Rectal smooth muscle tissue (tissue), 1 donor: ENCODE data around the gene C3orf85.
"Not testable (repeated sequence)": the region's sequence is repeated elsewhere in the genome, so short reads cannot be mapped to it uniquely, and the experiment has no call there.

ENCODE experiments used
- H3K27ac ChIP-seq: one replicate; pipeline ENCODE4 v1.7.0; 2013; ENCODE audit warnings: low read depth, low read length, inconsistent platforms
- H3K27me3 ChIP-seq: one replicate; pipeline ENCODE4 v1.7.0; 2013; ENCODE audit warnings: low read length; ENCODE audit not compliant: control insufficient read depth, insufficient read depth
- H3K36me3 ChIP-seq: one replicate; pipeline ENCODE4 v1.7.0; 2013; ENCODE audit warnings: low read length; ENCODE audit not compliant: control insufficient read depth, insufficient read depth
- H3K4me1 ChIP-seq: one replicate; pipeline ENCODE4 v1.7.0; 2013; ENCODE audit warnings: low read length; ENCODE audit not compliant: control insufficient read depth, insufficient read depth
- H3K4me3 ChIP-seq: one replicate; pipeline ENCODE4 v1.7.0; 2013; ENCODE audit warnings: low read length
- H3K9ac ChIP-seq: one replicate; pipeline ENCODE4 v1.7.0; 2013; ENCODE audit warnings: low read length

Gene C3orf85

GRCh38 chr3:109122690-109123089 lies 13.8 kb upstream of the C3orf85 start:
- no peaks in the 10 kb centered on the region for H3K4me1 ChIP-seq
- no peak overlapping the region for H3K9ac ChIP-seq
- H3K36me3 ChIP-seq, result no peaks in the 10 kb centered on the region

GRCh38 chr3:109125902-109126301 lies 10.6 kb upstream of the C3orf85 start:
- no peaks in the 10 kb centered on the region for H3K27me3 ChIP-seq
- no peak overlapping the region for H3K9ac ChIP-seq
- no peak overlapping the region for H3K4me3 ChIP-seq
- no peak overlapping the region for H3K27ac ChIP-seq
- H3K4me1 ChIP-seq, result no peaks in the 10 kb centered on the region
- H3K36me3 ChIP-seq, result no peaks in the 10 kb centered on the region

More at GRCh38 chr3:109122690-109123089, 13.8 kb upstream of the C3orf85 start:
- H3K27ac ChIP-seq, result no peak overlapping the region
- H3K27me3 ChIP-seq, result no peaks in the 10 kb centered on the region
- H3K4me3 ChIP-seq, result no peak overlapping the region

GRCh38 chr3:109127553-109127952 lies 9.0 kb upstream of the C3orf85 start:
- Histone ChIP-seq H3K27ac (no peak overlapping the region), H3K4me3 (no peak overlapping the region), H3K27me3 (no peaks in the 10 kb centered on the region), H3K36me3 (no peaks in the 10 kb centered on the region), H3K4me1 (no peaks in the 10 kb centered on the region), H3K9ac (no peak overlapping the region)

- no peaks in the 10 kb centered on the region for H3K27me3 ChIP-seq
- H3K27ac ChIP-seq, result no peak overlapping the region
- H3K4me1 ChIP-seq, result no peaks in the 10 kb centered on the region
- no peaks in the 10 kb centered on the region for H3K36me3 ChIP-seq
- no peak overlapping the region for H3K4me3 ChIP-seq
- no peak overlapping the region for H3K9ac ChIP-seq
Measured at GRCh38 chr3:109131276-109131675, 5.2 kb upstream of the C3orf85 start.

GRCh38 chr3:109132801-109133473 lies 3.6 kb upstream of the C3orf85 start:
- no peaks in the 10 kb centered on the region for H3K27me3 ChIP-seq
- H3K4me1 ChIP-seq, result no peaks in the 10 kb centered on the region
- no peak overlapping the region for H3K9ac ChIP-seq
- H3K4me3 ChIP-seq, result no peak overlapping the region
- no peak overlapping the region for H3K27ac ChIP-seq
- H3K36me3 ChIP-seq, result no peaks in the 10 kb centered on the region

GRCh38 chr3:109133474-109133816 lies 3.1 kb upstream of the C3orf85 start:
- H3K36me3 ChIP-seq, H3K4me1 ChIP-seq, H3K27ac ChIP-seq, H3K4me3 ChIP-seq, H3K9ac ChIP-seq, H3K27me3 ChIP-seq: not testable (repeated sequence)

GRCh38 chr3:109137761-109138160 lies 1.2 kb downstream of the C3orf85 start:
- Histone ChIP-seq H3K4me3 (no peak overlapping the region), H3K4me1 (no peaks in the 10 kb centered on the region), H3K36me3 (no peaks in the 10 kb centered on the region), H3K9ac (no peak overlapping the region), H3K27me3 (no peaks in the 10 kb centered on the region), H3K27ac (no peak overlapping the region)

- no peak overlapping the region for H3K9ac ChIP-seq
- H3K27ac ChIP-seq, result no peak overlapping the region
- H3K4me3 ChIP-seq, result no peak overlapping the region
- no peaks in the 10 kb centered on the region for H3K4me1 ChIP-seq
- H3K27me3 ChIP-seq, result no peaks in the 10 kb centered on the region
- no peaks in the 10 kb centered on the region for H3K36me3 ChIP-seq
Measured at GRCh38 chr3:109140318-109140717, 3.8 kb downstream of the C3orf85 start.

GRCh38 chr3:109143646-109144045 lies 7.1 kb downstream of the C3orf85 start:
- Histone ChIP-seq H3K4me3 (no peak overlapping the region), H3K4me1 (no peaks in the 10 kb centered on the region), H3K36me3 (no peaks in the 10 kb centered on the region)

GRCh38 chr3:109149078-109149477 lies 12.6 kb downstream of the C3orf85 start:
- H3K36me3 ChIP-seq, result no peaks in the 10 kb centered on the region
- no peak overlapping the region for H3K4me3 ChIP-seq
- no peaks in the 10 kb centered on the region for H3K4me1 ChIP-seq
- H3K27ac ChIP-seq, result no peak overlapping the region
- H3K9ac ChIP-seq, result no peak overlapping the region
- H3K27me3 ChIP-seq, result no peaks in the 10 kb centered on the region

More at GRCh38 chr3:109143646-109144045, 7.1 kb downstream of the C3orf85 start:
- Histone ChIP-seq H3K9ac (no peak overlapping the region), H3K27ac (no peak overlapping the region), H3K27me3 (no peaks in the 10 kb centered on the region)

GRCh38 chr3:109152320-109152719 lies 15.8 kb downstream of the C3orf85 start:
- Histone ChIP-seq H3K4me1 (no peaks in the 10 kb centered on the region), H3K27me3 (no peaks in the 10 kb centered on the region), H3K27ac (no peak overlapping the region), H3K9ac (no peak overlapping the region), H3K4me3 (no peak overlapping the region), H3K36me3 (no peaks in the 10 kb centered on the region)

GRCh38 chr3:109154979-109155378 lies 18.5 kb downstream of the C3orf85 start:
- no peak overlapping the region for H3K4me3 ChIP-seq
- no peak overlapping the region for H3K9ac ChIP-seq
- no peaks in the 10 kb centered on the region for H3K36me3 ChIP-seq
- H3K27ac ChIP-seq, result no peak overlapping the region
- no peaks in the 10 kb centered on the region for H3K27me3 ChIP-seq
- no peaks in the 10 kb centered on the region for H3K4me1 ChIP-seq

- no peak overlapping the region for H3K4me3 ChIP-seq
- H3K36me3 ChIP-seq, result no peaks in the 10 kb centered on the region
- no peaks in the 10 kb centered on the region for H3K27me3 ChIP-seq
- no peak overlapping the region for H3K27ac ChIP-seq
- no peak overlapping the region for H3K9ac ChIP-seq
- no peaks in the 10 kb centered on the region for H3K4me1 ChIP-seq
Measured at GRCh38 chr3:109155828-109156227, 19.3 kb downstream of the C3orf85 start.
